HG02610 (cell line): ENCODE data around the gene CSRNP3.

Experiments
- ATAC-seq: cut with Tn5 transposase; IDR thresholded peaks from one replicate; pipeline ENCODE4 v1.9.1; 2021; ENCODE audit warnings: mild to moderate bottlenecking, moderate library complexity; ENCODE audit not compliant: unreplicated experiment

CSRNP3 gene

DNA sequence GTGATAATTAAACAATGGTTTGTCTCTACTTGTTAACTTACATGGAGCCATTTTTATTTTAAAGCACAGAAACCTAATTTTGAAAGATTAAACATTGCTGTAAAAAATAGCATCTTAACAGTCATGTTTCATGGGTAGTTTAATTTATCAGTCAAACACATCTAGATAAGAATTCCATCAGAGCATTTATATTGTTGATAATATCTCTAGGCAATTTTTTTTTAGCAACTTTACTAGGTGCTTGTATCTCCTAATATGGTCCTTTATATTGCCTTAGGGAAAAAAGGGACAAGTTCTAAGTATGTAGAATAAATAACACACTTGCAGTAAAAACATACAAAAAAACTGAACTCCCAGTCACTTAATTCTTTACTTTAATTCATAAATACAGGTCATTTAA is 863 bp downstream of the CSRNP3 start:
- no peak for ATAC-seq

DNA sequence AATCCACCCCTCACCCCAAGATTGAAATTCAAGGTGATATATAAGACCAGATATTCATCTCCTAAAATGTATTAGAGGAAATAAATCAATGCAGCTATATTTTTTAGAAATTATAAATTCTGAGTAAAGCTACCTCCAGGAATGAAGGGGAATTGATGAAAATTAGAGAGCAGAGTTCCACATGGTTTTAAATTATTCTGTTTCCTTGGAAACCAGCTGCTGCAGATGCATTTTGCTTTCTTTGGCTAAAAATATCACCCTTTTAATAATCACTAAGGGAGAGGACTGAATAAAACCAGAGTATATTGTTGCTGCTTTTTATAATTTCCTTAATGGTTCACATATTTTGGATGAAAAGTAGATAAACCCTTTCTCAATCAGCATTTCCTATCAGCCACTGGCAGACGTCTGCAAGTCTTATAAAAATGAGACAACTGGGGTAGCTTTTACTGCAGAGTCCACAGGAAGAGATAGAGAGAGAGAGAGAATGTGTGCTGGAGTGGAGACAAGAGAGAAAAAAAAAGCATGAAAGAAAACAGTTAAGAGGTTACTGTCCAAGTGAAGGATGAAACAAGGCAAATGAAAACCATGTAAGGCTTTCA is 2.0 kb downstream of the CSRNP3 start:
- ATAC-seq = no peak

DNA sequence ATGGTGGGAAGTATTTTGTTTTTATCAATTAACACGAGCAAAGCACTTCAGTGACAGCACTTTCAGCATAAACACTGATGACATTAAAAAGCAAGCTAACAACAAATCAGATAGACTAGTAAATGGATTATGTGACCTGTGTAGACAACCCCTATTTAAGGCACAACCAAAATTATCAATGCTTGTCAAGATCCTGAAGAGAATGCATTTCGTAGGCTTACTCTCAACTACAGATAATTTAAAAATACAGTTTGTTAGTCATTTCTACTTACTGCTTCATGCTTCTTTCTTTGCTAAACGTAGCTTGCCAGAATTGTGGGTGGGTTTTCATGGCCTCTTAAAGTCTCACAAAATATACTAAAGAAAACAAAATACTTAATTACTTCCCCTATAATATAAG is 3.4 kb downstream of the CSRNP3 start:
- no peak for ATAC-seq

DNA sequence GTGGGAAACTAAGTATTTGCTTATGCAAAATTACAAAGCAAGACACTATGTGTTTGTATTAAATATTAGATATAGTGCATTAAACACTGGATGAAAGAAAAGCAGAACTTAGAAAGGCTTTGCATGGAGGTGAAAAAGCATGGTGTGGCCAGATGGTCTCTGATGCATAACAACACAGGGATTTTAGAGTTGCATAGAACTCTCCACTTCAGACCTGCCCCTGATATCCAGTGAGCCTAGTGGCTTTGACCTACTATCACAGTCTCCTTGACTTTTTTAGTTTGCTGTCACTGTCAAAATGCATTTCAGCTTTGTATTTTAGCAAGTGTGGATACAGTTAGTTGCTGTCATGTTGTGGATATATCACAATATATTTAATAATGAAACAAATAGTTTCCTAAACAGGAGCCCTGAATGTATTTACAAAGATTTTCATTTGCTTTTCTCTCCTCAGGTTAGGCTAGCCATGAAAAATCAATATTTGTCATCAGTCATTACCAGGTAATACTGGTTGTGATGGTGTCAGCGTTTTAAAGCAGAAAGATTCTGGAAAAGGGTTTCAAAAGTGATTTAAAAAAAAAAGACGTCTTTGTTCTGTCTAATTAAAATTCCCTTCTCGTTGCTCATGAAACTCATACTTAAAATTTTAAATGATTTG is 5.2 kb downstream of the CSRNP3 start:
- no peak for ATAC-seq

DNA sequence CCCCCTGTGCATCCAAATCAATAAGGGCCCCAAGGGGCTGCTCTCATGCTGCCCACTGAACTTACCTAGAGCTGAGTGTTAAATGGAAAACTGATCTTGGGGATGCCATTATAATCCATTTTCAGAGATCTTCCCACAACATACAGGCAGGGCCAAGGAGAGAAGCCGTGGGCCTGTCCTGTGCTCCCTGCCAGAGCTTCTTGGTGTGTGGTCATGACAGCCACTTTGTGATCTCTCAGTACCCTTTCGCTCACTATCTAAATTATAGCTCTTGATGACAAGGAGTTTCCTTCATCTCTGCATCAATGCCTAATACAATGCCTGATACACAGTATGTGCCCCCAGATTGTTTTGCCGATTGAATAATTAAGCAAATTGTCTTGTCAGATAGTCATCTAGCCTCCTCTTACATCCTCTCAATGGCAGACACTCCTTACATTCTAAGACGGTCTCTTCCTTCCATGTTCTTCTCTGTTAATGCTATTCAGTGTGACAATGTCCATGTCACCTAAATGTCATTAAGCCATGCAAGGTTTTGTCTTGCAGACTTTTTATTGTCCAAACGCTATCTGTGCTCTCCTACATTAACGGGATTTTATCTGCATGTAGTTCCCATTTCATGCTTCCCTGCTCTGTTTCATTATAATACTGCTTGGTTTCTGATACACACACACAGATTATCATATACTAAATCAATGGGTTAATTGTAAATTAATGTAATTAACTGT is 5.9 kb downstream of the CSRNP3 start:
- no peak for ATAC-seq

DNA sequence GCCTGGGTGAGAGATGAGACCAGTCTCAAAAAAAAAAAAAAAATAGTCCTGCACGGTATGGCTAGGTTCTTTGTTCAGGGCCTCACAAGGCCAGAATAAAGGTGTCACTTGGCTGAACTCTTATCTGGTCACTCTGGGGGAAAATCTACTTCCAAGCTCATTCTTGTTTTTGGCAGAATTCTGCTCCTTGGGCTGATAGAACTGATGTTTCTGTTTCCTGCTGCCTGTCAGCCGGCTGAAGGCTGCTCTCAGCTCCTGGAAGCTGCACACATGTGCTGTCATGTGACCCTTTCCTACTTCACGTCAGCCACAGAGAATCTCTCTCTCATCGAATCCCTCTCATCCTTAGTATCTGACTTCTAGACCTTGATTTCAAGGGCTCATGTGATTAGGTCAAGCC is 10.4 kb downstream of the CSRNP3 start:
- ATAC-seq = no peak

DNA sequence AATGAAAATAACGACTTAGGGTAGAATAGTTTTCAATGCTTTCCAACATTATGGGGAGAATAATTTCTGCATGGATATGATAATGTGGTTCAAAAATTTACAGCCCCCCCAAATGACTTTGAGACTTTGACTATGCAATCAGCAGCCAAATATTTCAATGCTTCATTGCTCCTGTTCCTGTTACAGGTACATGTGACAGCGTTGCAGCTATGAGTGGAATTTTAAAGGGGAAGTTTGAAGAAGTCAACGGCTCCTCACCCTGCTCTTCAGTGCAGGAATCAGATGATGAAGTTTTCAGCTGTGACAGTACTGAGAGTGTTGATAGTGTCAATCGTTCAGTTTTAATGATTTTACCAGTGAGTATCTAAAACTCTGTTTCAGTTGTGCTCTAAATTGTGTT is 25.1 kb downstream of the CSRNP3 start:
- ATAC-seq = no peak

DNA sequence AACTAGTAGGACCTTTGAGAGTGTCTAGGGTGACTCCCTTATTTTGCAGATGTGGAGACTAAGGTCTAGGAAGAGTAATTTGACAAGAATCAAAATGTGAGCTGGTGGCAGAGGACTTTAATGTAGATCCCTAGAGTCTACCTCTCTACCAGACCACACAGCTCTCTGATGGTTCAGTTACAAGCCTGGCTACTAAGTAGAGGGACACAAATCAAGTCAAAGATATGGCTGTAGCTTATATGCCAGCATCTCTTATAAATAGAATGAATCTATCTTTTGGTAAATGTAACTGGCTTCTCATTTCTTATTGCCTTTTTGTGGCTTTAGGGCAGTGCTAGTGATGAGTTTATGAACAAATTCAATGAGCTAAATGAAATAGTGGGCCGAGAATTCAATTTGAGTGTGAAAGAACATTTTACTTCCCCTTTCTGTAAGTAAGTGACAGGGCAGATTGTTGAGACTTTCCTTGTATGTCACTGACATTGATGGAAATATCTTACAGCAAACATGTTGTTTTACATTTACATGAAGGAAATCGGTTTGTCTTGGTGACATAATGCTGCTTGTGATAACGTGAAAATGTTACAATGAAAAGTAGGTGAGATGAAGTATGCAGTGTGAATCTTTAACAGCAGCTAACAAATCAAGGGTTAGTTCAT is 28.3 kb downstream of the CSRNP3 start:
- ATAC-seq = no peak

DNA sequence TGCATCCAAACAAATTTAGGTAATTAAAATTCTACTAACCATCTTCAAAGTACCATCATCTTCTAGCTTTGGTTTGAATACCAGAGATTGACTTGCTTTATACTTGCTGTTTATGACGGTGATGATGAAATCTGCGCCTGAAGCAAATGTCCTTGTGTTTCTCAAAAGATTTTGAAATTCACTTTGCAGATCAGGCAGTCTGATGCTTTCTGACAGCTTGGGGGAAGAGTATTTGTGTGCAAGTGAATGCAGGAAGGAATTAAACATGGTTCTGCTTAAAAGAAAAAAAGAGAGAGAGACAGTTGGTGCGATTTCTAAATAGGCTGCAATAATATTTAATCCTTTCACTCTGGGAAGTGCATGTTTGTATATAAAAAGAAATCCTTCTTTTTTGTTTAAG is 29.6 kb downstream of the CSRNP3 start:
- ATAC-seq = no peak

DNA sequence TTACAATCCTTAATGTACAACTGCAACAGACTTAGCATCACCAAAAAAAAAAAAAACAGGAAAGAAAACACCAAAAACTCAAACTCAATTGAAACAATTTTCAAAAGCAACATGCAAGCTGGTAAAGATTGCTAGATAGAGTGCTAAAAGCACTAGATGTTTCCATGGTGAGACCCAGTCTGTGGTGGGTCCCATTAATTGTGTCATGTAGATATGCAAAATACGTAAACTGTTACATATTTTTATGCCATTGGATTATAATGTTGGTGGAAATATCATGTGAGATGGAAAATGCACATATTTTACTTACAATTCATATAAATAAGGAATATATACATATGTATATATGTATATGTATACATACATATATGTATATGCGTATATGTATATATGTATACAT is 30.5 kb downstream of the CSRNP3 start:
- ATAC-seq = no peak

DNA sequence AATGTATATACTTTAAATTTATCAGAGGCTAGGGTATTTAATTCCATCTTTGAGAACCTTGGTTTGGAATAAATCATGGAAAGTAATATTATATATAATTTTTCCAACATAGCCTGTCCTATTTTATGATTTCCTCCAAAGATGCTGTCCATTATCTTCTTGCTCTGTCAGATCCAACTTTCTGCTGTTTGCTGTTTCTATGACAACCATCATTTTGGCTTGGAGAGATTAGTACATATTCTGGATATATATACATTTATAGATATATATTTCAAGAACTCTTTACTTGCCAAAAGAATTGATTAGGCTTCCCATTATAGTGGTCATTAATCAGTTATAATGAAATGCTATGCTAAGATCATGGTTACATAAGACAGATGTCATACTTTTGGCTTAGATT is 31.3 kb downstream of the CSRNP3 start:
- ATAC-seq = no peak

DNA sequence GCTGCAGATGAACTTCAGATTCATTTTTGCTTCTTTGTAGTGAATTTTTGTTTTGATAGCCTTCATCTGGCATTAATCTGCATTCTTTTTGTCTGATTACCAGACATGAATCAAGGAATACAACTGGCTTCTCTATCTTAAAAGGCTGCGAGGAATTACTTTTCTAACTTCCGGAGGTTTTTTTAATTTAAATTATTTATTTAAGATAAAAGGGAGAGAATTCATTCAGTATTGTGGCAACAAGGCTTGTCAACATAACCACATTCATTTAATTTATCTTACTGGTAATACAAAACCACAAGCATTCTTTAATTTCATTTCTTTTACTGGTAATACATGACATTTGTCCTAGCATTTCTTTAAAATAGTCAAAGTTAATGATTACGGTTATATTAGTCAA is 36.0 kb downstream of the CSRNP3 start:
- no peak for ATAC-seq

DNA sequence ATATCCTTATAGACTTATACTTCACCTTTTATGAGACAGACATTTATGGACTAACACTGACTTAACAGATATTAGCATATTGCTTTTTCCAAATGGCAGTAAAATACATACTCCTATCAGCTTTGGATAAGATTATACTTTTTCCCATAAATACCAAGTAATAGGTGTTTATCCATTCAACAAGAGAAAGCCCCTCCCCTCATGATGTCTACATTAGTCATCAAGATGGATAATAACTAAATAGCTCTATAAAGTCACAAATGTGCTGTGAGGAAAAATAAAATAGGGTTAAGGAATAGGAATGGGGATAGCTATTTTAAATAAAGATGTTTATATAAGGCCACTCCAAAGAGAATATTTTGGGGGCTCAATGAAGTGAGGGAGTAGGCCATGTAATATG is 39.4 kb downstream of the CSRNP3 start:
- ATAC-seq = no peak

DNA sequence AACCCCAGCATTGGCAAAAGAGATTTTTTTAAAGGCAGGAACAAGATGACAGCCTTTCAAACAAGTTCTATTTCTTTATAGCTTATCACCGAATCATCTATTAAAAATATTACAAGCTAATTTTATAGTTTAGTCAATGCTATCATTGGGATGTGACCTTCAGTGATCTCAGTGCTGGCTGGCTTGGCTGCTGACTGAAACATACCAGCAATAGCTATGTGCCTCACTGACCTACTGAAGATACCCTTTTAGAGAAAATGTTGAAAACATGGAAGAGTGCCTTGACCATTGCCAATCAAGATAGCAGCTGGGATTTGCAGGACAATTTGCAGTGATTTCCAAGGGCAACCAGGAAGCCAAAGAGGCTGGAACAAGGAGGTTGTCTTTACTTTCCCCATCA is 44.0 kb downstream of the CSRNP3 start:
- no peak for ATAC-seq

DNA sequence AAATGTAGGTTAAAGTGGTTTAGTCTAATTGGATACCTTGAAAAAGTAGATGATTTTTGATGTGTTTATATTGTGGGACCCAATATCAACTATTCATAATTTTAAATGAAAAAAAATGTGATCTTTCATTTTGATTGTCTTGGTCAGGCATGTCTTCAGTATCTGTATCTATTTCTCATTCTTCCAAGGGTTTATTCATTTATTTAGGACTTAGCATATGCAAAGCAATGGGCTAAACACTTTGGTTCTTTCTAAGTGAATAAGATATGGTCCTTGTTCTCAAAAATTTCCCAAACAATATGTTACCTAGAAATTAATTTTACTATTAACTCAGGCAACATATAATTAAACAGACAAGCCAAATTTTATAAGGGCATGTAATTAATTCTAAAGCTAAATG is 49.1 kb downstream of the CSRNP3 start:
- no peak for ATAC-seq

DNA sequence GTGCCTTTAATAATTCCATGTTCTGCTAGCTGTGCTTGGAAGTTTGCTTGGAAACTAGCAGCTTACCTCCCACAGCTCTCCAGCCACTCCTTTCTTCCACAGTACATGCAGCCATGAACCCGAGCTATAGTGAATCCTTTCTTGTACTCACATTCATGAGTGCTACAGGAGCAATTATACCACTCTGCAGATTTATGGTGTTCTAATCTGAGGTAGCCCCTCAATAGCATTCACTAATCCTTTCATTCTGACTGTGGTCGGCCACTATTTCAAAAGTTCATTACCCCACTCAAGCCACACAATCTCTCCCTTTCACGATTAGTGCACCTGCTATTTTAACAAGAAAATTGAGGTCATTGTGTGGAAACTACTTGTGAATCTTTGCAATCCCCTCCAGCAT is 53.2 kb downstream of the CSRNP3 start:
- ATAC-seq = no peak

DNA sequence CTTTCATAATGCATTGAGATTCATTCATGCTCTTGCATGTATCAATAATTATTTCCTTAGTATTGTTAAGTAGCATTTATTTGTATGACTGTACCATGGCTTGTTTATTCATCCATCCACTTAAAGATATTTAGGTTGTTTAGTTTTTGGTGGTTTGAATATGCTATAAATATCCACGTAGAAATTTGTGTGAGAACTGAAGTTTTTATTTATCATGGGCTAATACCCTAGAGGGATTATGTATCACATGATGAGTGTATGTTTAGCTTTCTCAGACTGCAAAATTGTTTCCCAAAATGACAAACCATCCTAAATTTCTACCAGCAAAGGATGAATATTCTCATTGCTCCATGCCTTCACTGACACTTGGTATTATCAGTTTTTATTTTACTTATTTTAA is 55.2 kb downstream of the CSRNP3 start:
- ATAC-seq = no peak

DNA sequence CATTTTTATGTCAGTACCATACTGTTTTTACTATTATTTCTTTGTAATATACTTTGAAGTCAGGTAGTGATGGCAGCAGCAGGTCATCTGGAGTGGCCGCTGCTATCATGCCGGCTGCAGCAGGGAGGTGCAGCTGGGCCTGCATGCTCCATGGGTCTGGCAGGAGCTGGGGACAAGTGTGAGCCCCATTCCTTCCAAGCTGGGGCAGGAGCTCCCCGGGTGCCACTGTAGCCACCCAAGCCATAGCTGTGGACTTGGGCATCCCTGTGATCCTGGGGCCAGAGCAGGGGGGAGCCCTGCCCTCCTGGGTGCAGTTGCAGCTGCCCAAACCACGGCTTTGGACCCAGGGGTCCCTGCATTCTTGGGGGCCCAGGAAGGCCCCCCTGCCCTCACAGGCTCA is 59.2 kb downstream of the CSRNP3 start:
- ATAC-seq = no peak

DNA sequence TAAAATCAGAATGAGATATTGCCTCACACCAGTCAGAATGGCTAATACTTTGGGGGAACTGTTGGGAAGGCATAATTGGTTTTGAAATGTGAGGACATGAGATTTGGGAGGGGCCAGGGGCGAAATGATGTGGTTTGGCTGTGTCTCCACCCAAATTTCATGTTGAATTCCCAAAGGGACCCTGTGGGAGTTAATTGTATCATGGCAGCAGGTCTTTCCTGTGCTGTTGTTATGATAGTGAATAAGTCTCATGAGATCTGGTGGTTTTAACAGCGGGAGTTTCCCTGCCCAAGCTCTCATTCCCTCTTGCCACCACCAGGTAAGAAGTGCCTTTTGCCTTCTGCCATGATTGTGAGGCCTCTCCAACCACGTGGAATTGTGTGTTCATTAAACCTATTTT is 59.6 kb downstream of the CSRNP3 start:
- no peak for ATAC-seq

DNA sequence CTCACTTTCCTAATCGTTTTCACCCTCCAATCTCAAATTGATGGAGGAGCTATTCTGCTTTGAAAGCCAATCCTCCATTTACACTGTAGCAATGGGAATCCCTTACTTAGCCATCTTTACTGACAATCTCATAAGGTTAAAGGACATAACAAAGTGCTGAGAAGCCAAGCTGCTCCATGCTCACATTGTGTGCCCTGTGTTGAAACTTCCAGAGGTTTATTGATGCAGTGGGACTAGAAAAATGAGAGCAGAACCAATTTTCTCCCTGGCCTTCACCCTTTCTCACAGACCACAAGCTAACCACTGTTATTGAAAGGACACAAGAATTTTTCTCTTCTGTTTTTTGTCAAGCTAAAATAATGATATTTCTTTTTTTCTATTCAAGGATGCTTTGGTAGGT is 63.8 kb downstream of the CSRNP3 start:
- ATAC-seq = no peak

DNA sequence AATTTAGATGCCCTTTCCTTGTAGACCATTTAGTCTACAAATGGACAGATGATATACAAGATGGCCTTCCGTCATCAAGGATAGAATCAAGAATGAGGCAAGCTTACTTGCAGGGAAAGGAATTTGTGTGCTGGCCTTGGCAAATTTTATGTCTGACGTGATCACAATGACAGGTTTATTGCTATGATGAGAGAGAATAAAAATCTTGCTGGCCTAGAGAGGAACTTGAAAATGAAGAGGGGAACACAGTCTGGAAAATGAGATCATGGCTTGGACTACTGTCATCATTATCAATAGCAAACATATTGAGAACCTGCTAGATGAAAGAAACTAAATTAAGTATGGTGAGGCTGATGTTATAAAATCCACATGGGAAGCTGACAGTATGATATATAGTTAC is 66.0 kb downstream of the CSRNP3 start:
- no peak for ATAC-seq
